Esophagus (tissue), 2 donors: ENCODE data around the gene PIM2. TPM values are rescaled to one million over a fixed set of nuclear protein-coding genes. Genes with fewer than 3 reads are reported as not detected.

Source experiments
- H3K27ac ChIP-seq, 2 donors: one replicate each; pipeline ENCODE4 v1.5.1; 2013; ENCODE audit warnings: low read depth in 2 of 2, mild to moderate bottlenecking in 2 of 2, inconsistent platforms in 1 of 2, low read length in 1 of 2, moderate library complexity in 1 of 2
- H3K27me3 ChIP-seq, 2 donors: one replicate each; pipeline ENCODE4 v1.6.1; 2013; ENCODE audit warnings: low read length in 2 of 2, control low read depth in 1 of 2, mild to moderate bottlenecking in 1 of 2; ENCODE audit not compliant: insufficient read depth in 2 of 2, control insufficient read depth in 1 of 2
- H3K36me3 ChIP-seq, 2 donors: one replicate each; pipeline ENCODE4 v1.6.1; 2013; ENCODE audit warnings: low read length in 1 of 2; ENCODE audit not compliant: control insufficient read depth in 2 of 2, insufficient read depth in 2 of 2
- H3K4me1 ChIP-seq, 2 donors: one replicate each; pipeline ENCODE4 v1.6.1; 2013; ENCODE audit warnings: low read length in 1 of 2; ENCODE audit not compliant: control insufficient read depth in 2 of 2, insufficient read depth in 2 of 2
- H3K4me3 ChIP-seq, 2 donors: one replicate each; pipeline ENCODE4 v1.5.1; 2013; ENCODE audit warnings: low read length in 2 of 2, mild to moderate bottlenecking in 2 of 2, low read depth in 1 of 2, moderate library complexity in 1 of 2
- H3K9me3 ChIP-seq, 2 donors: one replicate each; pipeline ENCODE4 v1.6.1; 2013; ENCODE audit warnings: mild to moderate bottlenecking in 2 of 2, low read depth in 1 of 2, low read length in 1 of 2, moderate library complexity in 1 of 2; ENCODE audit not compliant: control insufficient read depth in 2 of 2, insufficient read depth in 1 of 2
- WGBS, 2 donors: extraction: QIAGEN DNeasy Blood & Tissue Kit; methylation state at CpG; one replicate each; pipeline ENCODE4 v1.1.7; 2013; 5-methylcytosine and 5-hydroxymethylcytosine counted together
- polyA plus RNA-seq, 2 donors: library from polyadenylated mRNA; stranded (reverse); fragments of 200-250 nt; gene quantifications; one replicate each; pipeline ENCODE4 v1.2.3, GENCODE V29; 2013
- donor health status: healthy with polysubstance abuse.
- donor health status: Bipolar disorder and iron deficiency.

PIM2 gene
- polyA plus RNA-seq, 2 donors = 2.6 to 3.7 TPM

DNA sequence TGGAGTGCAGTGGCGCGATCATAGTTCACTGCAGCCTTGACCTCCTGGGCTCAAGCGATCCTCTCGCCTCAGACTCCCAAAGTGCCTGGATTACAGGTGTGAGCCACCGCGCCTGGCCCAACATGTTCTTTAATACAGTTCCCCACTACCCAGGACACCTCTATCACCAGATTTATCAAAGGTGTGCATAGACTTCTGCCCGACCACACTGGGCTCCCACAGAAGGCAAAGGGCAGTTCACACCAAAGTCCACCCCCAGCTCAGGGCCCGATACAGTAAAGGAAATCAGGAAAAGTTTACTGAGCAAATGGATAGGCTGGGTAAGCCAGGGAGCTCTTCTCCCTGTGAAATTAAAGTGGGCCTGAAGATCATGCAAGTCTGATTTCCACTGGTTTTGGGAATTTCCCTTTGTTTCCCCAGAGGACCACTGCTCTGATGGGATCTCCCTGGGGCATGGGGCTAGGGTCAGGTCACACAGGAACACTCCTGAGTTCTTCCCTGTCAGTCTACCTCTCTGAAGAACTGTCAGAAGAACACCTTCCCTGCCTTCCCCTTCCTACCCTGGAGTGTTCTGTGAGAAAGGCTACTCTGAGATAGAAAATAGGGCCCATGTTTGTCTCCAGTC is 17.7 kb upstream of the PIM2 start:
- peaks cover 0 to 5% of the 10 kb centered on the region in 2 donors for H3K36me3 ChIP-seq
- no peaks in the 10 kb centered on the region for H3K9me3 ChIP-seq
- H3K4me1 ChIP-seq = no peaks in the 10 kb centered on the region
- no peak overlapping the region for H3K27ac ChIP-seq
- no peaks in the 10 kb centered on the region for H3K27me3 ChIP-seq
- 87 to 94% methylated on average over 8 of the region's 8 CpGs for WGBS, 2 donors
- H3K4me3 ChIP-seq = no peak overlapping the region

DNA sequence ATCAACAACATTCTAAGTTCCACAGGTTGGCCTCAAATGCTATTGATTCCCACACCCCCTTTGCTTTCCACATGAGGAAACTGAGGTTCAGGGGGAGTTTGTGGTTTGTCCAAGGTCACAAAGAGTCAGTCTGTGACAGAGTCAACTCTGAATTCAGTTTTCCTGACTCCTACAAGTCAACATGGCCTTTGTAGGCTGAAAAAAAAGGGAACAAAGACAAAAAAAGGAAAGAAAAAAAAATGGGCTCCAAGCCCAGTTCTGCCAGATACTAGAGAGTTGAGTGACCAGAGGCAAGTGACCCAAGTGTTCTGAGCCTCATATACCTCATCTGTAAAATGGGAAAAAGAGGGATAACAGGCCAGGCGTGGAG is 16.5 kb upstream of the PIM2 start:
- Histone ChIP-seq H3K36me3 (peaks cover 0 to 5% of the 10 kb centered on the region in 2 donors), H3K4me1 (no peaks in the 10 kb centered on the region), H3K27ac (no peak overlapping the region), H3K4me3 (no peak overlapping the region), H3K9me3 (no peaks in the 10 kb centered on the region), H3K27me3 (no peaks in the 10 kb centered on the region)
- 88 to 91% methylated on average over 1 of the region's 1 CpG for WGBS, 2 donors

GRCh38 chrX:48934581-48935300 is 15.9 kb upstream of the PIM2 start:
- Histone ChIP-seq H3K27me3 (no peaks in the 10 kb centered on the region), H3K27ac (no peak overlapping the region), H3K4me3 (no peak overlapping the region), H3K9me3 (no peaks in the 10 kb centered on the region), H3K4me1 (no peaks in the 10 kb centered on the region), H3K36me3 (peaks cover 0 to 5% of the 10 kb centered on the region in 2 donors)
- 70 to 78% methylated on average over 7 of the region's 7 CpGs for WGBS, 2 donors

GRCh38 chrX:48933757-48934156 is 14.9 kb upstream of the PIM2 start:
- no peak overlapping the region for H3K27ac ChIP-seq
- WGBS, 2 donors = 87 to 93% methylated on average over 2 of the region's 2 CpGs
- no peaks in the 10 kb centered on the region for H3K27me3 ChIP-seq
- H3K4me3 ChIP-seq = no peak overlapping the region
- H3K4me1 ChIP-seq = no peaks in the 10 kb centered on the region
- peaks cover 0 to 5% of the 10 kb centered on the region in 2 donors for H3K36me3 ChIP-seq
- H3K9me3 ChIP-seq = no peaks in the 10 kb centered on the region

- Histone ChIP-seq H3K4me1 (no peaks in the 10 kb centered on the region), H3K27ac (no peak overlapping the region), H3K36me3 (peaks cover 0 to 19% of the 10 kb centered on the region in 2 donors), H3K4me3 (no peak overlapping the region), H3K27me3 (no peaks in the 10 kb centered on the region), H3K9me3 (no peaks in the 10 kb centered on the region)
- 55 to 83% methylated on average over 2 of the region's 2 CpGs for WGBS, 2 donors
Measured at GRCh38 chrX:48927736-48928382, 9.0 kb upstream of the PIM2 start.

DNA sequence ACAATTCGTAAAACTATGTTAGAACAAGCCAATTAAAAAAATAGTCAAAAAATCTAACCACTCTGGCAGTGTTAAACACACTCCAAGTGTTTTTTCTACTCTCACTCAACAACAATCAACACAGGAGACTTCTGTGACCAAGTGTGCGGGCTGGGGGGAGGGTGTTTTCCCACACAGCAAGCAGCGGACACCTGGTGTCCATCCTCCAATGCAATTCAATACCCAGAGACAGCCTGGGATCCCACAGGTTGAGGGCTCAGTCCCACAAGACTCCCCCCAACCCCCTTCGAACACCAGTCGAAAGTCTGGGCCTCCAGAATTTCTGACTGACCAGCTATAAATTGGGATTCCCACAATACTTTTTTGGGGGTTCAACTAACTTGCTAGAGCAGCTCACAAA is 8.3 kb upstream of the PIM2 start:
- Histone ChIP-seq H3K9me3 (no peaks in the 10 kb centered on the region), H3K4me1 (no peaks in the 10 kb centered on the region), H3K27me3 (no peaks in the 10 kb centered on the region), H3K27ac (no peak overlapping the region), H3K4me3 (no peak overlapping the region), H3K36me3 (peaks cover 0 to 22% of the 10 kb centered on the region in 2 donors)
- 67 to 90% methylated on average over 5 of the region's 5 CpGs for WGBS, 2 donors

DNA sequence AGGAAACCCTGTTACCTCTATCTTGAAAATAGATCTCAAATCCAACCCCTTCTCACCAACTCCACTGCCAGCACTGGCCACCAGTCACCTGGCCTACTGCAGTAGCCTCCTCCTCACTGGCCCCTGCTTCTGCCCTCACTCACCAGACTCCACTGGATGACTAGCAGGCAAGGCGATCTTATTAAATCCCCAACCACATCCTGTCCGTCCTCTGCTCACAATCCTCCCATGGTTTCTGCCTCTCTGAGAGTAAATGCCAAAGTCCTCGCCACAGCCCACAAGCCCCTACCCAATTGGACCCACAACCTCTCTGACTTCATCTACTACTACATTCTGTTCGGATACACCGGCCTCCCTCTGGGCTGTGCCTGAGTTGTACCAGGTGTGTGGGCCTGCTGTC is 5.4 kb upstream of the PIM2 start:
- WGBS, 2 donors = 78 to 83% methylated on average over 5 of the region's 5 CpGs
- H3K9me3 ChIP-seq = no peaks in the 10 kb centered on the region
- peaks cover 0 to 22% of the 10 kb centered on the region in 2 donors for H3K36me3 ChIP-seq
- no peaks in the 10 kb centered on the region for H3K27me3 ChIP-seq
- peaks cover 0 to 2% of the 10 kb centered on the region in 2 donors for H3K4me1 ChIP-seq
- no peak overlapping the region for H3K27ac ChIP-seq
- no peak overlapping the region for H3K4me3 ChIP-seq

DNA sequence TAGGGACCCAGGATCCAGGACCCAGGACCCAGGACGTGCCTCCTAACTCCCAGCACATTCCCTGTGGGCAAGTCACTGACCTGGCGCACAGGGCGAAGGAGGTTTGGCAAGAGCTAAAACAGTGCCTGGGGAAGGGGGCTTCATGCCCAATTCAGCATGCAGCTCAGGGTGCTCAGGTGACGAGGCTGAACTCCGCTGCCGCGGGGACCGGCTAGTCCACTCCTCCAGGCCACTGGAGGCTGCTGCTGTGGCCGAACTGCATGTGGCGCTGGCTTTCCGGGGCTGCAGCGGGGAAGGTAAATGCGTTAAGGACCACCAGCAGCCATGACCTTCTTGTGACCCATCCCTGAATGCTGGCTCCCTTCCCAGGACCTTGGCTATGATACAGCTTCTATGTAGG is 4.9 kb upstream of the PIM2 start:
- no peak overlapping the region for H3K4me3 ChIP-seq
- peaks cover 0 to 22% of the 10 kb centered on the region in 2 donors for H3K36me3 ChIP-seq
- H3K4me1 ChIP-seq = peaks cover 0 to 2% of the 10 kb centered on the region in 2 donors
- H3K27me3 ChIP-seq = no peaks in the 10 kb centered on the region
- no peak overlapping the region for H3K27ac ChIP-seq
- 92 to 94% methylated on average over 13 of the region's 13 CpGs for WGBS, 2 donors
- no peaks in the 10 kb centered on the region for H3K9me3 ChIP-seq

DNA sequence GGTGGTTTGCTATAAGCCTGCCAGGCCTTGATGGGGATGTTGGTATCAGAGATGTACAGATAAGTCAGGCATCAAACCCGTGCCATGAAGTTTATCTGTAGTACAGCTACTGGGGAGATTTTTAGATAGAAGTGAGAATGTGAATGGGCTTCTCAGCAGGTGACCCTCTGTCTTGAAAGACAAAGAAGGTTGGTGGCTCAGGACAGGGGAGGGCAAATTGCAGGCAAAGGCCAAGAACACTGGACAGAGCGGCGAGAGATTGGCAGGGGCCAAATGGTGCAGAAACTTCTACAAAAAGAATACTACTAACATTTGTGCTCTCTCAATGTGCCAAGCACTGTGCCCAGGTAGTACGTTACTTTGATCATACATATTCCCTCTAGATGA is 1.9 kb upstream of the PIM2 start:
- Histone ChIP-seq H3K9me3 (no peaks in the 10 kb centered on the region), H3K27me3 (no peaks in the 10 kb centered on the region), H3K36me3 (peaks cover 0 to 19% of the 10 kb centered on the region in 2 donors), H3K27ac (no peak overlapping the region), H3K4me3 (no peak overlapping the region), H3K4me1 (peaks cover 0 to 2% of the 10 kb centered on the region in 2 donors)
- 78 to 89% methylated on average over 4 of the region's 4 CpGs for WGBS, 2 donors
